GM19023 (cell line): Measurements from ENCODE around the gene NDFIP2.

Experiments used
- ATAC-seq: cut with Tn5 transposase; IDR thresholded peaks from one replicate; pipeline ENCODE4 v1.9.1; 2021; ENCODE audit warnings: mild to moderate bottlenecking, moderate library complexity; ENCODE audit not compliant: unreplicated experiment

The NDFIP2 gene

GRCh38 chr13:79492918-79493594 is 12.1 kb downstream of the NDFIP2 start:
- ATAC-seq, result no peak

GRCh38 chr13:79496188-79496587 is 15.2 kb downstream of the NDFIP2 start:
- ATAC-seq, result no peak

DNA sequence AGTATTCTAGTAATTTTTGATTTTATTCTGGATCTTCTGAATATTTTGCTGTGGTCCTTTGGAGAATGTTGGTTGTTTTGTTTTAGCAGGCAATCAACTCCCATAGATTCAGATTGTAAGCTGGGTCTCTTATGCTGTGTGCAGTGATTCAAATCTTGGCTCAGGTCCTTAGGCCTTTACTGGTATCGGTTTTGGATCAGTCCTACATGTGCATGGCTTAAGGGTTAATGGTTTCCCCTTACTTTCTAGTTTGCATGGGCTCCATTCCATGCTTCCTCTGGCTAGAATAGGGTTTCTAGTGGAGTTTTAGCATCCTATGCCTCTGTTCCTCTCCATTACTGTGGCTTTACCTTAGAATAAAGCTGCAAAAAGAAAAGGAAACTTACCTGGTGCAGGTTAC is 16.1 kb downstream of the NDFIP2 start:
- no peak for ATAC-seq

GRCh38 chr13:79497852-79498251 is 16.9 kb downstream of the NDFIP2 start:
- ATAC-seq, result no peak

GRCh38 chr13:79500829-79501228 is 19.9 kb downstream of the NDFIP2 start:
- ATAC-seq, result no peak

- ATAC-seq, result no peak
These were observed 20.7 kb downstream of the NDFIP2 start for GRCh38 chr13:79501538-79502232.

DNA sequence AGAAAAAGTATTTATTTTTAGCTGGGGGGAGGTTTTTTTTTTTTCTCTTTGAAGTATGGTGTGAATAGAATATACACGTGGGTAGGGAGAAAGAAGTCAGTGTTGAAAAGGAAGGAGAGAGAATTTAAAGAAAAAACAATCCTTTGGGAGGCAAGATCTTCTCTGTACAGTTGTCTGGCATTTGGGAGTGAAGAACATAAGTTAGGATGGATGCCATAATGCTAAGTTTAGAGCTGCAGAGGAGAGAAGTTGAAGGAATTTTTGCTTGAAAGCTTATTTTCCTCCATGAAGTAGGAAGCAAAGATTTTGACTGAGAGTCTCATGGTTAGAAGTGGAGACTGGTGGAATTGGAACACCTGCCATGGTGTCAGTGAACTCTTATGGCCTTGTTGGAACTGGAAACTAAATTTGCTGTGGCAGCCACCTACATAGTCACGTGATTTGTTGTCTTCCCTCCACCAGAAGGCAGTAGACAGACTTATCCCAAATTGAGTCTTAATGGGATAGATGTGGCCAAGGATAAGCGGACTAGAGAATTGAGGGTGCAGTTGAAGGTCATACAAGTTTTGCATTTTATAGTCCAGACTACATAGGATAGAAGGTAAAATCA is 22.0 kb downstream of the NDFIP2 start:
- no peak for ATAC-seq

- no peak for ATAC-seq
These were observed 22.6 kb downstream of the NDFIP2 start for GRCh38 chr13:79503473-79504017.

DNA sequence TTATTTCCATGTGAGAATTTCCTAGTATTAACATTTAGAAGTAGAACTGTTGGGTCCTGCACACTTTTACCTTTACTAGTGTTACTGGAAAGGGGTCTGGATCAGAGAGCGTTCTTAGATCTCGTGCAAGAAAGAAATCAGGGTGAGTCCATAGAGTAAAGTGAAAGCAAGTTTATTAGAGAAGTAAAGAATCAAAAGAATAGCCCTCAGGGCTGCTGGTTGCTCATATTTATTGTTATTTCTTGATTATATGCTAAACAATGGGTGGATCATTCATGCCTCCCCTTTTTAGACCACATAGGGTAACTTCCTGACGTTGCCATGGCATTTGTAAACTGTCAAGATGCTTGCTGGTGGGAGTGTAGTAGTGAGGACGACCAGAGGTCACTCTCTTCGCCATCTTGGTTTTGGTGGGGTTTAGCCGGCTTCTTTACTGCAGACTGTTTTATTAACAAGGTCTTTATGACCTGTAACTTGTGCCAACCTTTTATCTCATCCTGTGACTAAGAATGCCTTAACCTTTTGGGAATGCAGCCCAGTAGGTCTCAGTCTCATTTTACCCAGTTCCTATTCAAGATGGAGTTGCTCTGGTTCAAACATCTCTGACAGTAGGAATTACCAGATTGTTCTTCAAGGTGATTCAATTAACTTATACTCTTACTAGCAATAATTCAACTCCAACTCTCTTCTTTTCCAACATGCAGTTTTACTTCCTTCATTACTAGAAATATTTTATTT is 27.4 kb downstream of the NDFIP2 start:
- ATAC-seq, result no peak

- ATAC-seq, result no peak
These were observed 30.7 kb downstream of the NDFIP2 start for GRCh38 chr13:79511611-79512010.

DNA sequence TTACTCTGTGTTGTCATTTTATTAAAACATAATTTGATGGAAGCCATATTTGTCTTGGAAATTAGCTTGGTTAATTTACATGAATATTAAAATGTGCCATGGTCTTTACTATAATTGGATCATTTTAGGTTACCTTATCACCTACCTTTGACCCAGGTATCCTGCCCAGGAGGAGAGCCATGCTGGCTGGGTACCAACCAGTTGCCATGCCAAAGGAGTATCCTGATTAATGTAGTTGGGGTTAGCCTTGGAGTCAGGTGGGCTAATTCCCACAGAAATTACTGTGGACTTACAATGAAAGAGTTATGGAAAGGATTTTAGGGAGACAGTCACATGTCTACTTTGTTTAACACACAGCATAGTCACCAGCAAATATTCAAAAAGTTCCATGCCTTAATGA is 32.0 kb downstream of the NDFIP2 start:
- ATAC-seq, result no peak

- ATAC-seq, result no peak
These were observed 35.6 kb downstream of the NDFIP2 start for GRCh38 chr13:79516595-79516994.

- no peak for ATAC-seq
These were observed 38.3 kb downstream of the NDFIP2 start for GRCh38 chr13:79519255-79519654.

GRCh38 chr13:79522583-79522982 is 41.6 kb downstream of the NDFIP2 start:
- ATAC-seq, result peak; percentile 92

GRCh38 chr13:79525064-79525857 is 44.3 kb downstream of the NDFIP2 start:
- no peak for ATAC-seq

- no peak for ATAC-seq
These were observed 46.7 kb downstream of the NDFIP2 start for GRCh38 chr13:79527698-79528097.

GRCh38 chr13:79528356-79528755 is 47.4 kb downstream of the NDFIP2 start:
- no peak for ATAC-seq

GRCh38 chr13:79528759-79529191 is 47.8 kb downstream of the NDFIP2 start:
- no peak for ATAC-seq

GRCh38 chr13:79529817-79530216 is 48.9 kb downstream of the NDFIP2 start:
- no peak for ATAC-seq

GRCh38 chr13:79530270-79530669 is 49.3 kb downstream of the NDFIP2 start:
- ATAC-seq, result no peak
